HUDEP-2 (cell line): Measurements from ENCODE around the gene JAK2.
"Not testable (repeated sequence)": the region's sequence is repeated elsewhere in the genome, so short reads cannot be mapped to it uniquely, and the experiment has no call there.

Source experiments
- DNase-seq, 76 experiments: peaks; one replicate each; lab custom pipeline; 2025; ENCODE audit not compliant: unreplicated experiment in 76 of 76; lab: John Stamatoyannopoulos, UW

JAK2 gene

GRCh38 chr9:5041390-5042115 lies 56.5 kb downstream of the JAK2 start:
- DNase-seq: no peak

- no peak for DNase-seq
Observed at GRCh38 chr9:5042661-5043178, 57.6 kb downstream of the JAK2 start.

GRCh38 chr9:5043381-5043780 lies 58.3 kb downstream of the JAK2 start:
- DNase-seq: no peak

DNA sequence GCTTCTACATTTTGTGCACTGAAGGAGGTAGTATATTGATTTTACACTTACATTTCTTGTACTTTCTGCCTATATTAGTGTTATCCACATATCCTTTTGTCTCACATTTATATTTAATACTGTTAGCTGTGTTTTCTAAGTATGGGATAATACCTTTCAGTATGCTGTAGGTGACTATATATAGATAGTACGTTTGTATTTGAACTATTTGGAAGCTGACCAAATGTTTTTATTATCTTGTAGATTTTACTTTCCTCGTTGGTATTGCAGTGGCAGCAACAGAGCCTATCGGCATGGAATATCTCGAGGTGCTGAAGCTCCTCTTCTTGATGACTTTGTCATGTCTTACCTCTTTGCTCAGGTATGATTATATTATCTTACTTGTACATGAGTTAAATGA lies 59.1 kb downstream of the JAK2 start:
- DNase-seq: no peak

DNA sequence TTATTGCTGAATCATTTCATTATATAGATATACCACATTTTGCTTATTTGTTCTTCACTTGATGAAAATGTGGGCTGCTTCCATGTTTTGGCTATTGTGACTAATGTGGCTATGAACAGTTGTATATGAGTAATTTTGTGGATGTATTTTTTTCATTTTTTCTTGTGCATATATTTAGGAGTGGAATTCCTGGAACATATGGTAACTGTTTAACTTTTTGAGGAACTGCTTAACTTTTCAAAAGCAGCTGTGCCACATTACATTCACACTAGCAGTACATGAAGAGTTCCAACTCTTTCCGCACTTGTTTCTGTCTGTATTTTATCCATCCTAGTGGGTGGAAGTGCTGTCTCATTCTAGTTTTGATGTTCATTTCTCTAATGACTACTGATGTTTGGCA lies 67.8 kb downstream of the JAK2 start:
- DNase-seq: no peak

DNA sequence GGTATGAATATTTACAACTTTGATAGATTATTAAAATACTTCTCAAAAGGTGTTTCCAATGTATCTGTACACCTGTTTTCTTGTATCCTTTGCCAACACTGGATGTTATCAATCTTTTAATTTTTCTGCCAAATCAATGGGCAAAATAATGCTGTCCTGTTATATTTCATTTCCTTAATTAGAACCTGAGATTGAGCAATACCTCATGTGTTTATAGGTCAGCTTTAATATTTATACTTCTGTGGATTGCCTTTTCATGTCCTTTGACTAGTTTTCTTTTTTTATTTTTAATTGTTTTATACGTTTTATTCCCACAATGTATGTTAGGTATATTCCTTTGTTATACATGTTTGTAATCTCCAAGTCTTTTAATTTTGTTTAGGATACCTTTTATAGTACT lies 77.6 kb downstream of the JAK2 start:
- DNase-seq: no peak

- peak in 11 of 76 experiments; percentile 0 to 15 (median 7) for DNase-seq
Observed at GRCh38 chr9:5072871-5073270, 87.8 kb downstream of the JAK2 start.

DNA sequence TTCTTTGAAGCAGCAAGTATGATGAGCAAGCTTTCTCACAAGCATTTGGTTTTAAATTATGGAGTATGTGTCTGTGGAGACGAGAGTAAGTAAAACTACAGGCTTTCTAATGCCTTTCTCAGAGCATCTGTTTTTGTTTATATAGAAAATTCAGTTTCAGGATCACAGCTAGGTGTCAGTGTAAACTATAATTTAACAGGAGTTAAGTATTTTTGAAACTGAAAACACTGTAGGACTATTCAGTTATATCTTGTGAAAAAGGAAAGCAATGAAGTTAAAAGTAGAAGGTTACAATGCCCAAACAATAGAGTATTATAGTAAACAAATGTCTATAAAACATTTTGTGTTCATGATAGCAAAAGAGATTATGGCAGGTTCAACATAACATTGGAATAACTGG lies 88.6 kb downstream of the JAK2 start:
- no peak for DNase-seq

DNA sequence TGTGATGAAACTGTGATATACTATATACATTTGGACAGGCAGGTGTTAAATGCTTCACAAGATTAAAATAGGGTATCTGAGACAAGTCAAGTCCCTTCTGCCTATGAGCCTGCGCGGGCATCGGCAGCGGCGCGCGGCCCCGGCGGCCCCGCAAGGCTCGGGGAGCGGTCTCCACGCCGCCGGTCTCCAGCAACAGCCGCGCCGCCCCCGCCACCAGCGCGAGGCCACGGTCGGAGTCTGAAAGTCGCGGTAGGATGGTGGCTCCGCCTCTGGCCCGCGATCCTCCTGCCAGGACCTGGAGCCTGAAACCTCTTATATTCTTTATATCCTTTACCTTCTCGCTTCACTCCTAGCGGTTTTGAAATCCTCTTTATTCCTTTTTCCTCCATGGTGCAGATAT lies 100.9 kb downstream of the JAK2 start:
- DNase-seq: no peak

- no peak for DNase-seq
Observed at GRCh38 chr9:5089737-5090136, 104.7 kb downstream of the JAK2 start.

DNA sequence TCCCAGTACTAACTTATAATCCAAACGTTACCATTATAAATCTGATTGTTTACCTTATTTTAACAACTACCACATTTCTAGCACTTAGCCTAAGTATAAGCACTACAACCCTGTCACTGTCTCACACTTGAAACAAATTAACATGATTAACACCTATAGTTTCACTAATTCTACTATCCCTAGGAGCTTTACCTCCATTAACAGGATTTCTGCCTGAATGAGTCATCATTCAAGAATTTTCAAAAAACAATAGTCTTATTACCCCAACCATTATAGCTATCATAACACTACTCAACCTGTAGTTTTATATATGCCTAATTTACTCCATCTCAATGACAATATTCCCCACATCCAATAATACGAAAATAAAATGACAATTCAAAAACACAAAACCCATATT lies 110.7 kb downstream of the JAK2 start:
- DNase-seq: no peak

GRCh38 chr9:5099466-5099865 lies 114.4 kb downstream of the JAK2 start:
- DNase-seq: no peak

DNA sequence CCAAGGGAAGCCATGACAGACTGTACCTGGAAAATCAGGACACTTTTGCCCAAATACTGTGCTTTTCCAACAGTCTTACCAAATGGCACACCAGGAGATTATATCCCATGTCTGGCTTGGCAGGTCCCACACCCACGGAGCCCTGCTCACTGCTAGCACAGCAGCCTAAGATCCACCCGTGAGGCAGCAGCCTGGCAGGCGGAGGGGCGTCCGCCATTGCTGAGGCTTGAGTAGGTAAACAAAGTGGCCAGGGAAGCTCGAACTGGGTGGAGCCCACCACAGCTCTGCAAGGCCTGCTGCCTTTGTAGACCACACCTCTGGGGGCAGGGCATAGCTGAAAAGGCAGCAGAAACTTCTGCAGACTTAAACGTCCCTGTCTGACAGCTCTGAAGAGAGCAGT lies 116.1 kb downstream of the JAK2 start:
- DNase-seq: not testable (repeated sequence)

- DNase-seq: not testable (repeated sequence)
Observed at GRCh38 chr9:5106517-5106916, 121.4 kb downstream of the JAK2 start.

GRCh38 chr9:5110867-5111681 lies 126.0 kb downstream of the JAK2 start:
- DNase-seq: no peak

- no peak for DNase-seq
Observed at GRCh38 chr9:5111696-5112095, 126.6 kb downstream of the JAK2 start.

DNA sequence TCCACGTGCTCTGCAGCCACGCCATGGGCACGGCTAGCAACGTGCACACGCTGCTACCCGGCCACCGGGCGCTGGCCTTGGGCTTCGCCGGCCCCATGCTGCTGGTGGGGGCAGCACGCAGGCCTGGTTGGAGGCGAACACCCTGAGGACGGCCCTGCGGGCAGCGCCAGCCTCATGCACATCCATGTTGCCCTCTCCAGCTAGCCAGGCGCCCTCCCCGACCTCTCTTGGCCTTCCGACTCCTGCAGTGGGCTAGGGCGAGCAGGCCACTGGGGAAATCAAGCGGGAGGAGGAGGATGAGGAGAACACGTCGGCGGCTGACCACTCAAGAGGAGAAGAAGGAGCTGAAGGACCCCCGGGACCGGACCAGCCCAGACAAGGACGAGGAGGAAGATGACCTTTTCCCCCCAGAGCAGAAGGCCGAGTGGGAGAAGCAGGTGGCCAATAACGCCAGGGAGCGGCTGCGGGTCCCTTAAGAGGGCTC lies 127.1 kb downstream of the JAK2 start:
- DNase-seq: no peak

- DNase-seq: no peak
Observed at GRCh38 chr9:5112646-5113045, 127.6 kb downstream of the JAK2 start.

DNA sequence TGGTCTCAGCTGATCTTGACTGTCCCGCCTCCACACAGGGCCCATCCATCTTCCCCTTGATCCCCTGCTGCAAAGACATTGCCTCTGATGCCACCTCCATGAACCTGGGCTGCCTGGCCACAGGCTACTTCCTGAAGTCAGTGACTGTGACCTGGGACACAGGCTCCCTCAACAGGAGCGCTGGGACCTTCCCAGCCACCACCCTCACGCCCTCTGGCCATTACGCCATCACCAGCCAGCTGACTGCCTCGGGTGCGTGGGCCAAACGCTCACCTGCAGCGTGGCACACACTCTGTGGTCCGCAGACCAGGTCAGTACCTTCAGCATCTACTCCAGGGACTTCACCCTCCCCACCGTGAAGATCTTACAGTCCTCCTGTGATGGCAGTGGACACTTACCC lies 128.5 kb downstream of the JAK2 start:
- no peak for DNase-seq

GRCh38 chr9:5113994-5114748 lies 129.1 kb downstream of the JAK2 start:
- DNase-seq: no peak

DNA sequence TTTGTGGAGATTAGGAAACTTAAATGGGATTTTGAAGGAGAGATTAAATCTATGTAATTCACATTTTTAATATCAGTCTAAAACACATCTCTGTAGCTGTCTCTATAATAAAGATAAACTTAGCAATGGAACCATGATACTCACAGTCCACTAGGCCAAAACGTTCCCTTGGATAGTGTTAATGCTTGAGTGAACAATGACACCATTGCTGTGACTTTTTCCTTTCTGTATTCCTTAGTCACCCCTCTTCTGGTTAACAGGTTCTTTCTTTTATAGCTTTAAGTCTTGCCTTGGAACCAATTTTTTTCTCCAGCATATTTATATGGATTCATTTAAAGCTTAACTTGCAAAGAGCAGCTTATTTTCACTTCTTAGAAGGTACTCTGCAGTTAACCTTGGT lies 137.0 kb downstream of the JAK2 start:
- DNase-seq: no peak
